SK-N-SH (cell line): ENCODE results near the gene GPR161. TPM values are rescaled to one million over a fixed set of nuclear protein-coding genes. Genes with fewer than 3 reads are reported as not detected.

ENCODE experiments used
- CTCF ChIA-PET: fragments of 300-600, 350-600 bp; formaldehyde crosslinking; extraction: SDS; loops from one replicate; lab custom pipeline; 2021; lab: Yijun Ruan, JAX
- POLR2A ChIA-PET: fragments of 350-600 bp; sonication (Branson Sonifier 250); formaldehyde crosslinking; extraction: SDS; loops from one replicate; lab custom pipeline; 2020; ENCODE audit warnings: antibody characterized with exemption, inconsistent platforms; lab: Yijun Ruan, JAX
- DNase-seq: peaks from one replicate; pipeline ENCODE4 v3.0.0; 2012
- H2AFZ ChIP-seq: fragments of 200-600 bp; sonication (generic); 2 replicates; pipeline ENCODE4 v1.8.1; 2016; ENCODE audit warnings: antibody characterized with exemption, mild to moderate bottlenecking, low read depth
- H3F3A ChIP-seq: fragments of 200-600 bp; sonication (generic); replicated peaks from 2 replicates; pipeline ENCODE3; 2016; ENCODE audit warnings: antibody characterized with exemption, mild to moderate bottlenecking; ENCODE audit not compliant: insufficient read depth
- H3K27ac ChIP-seq, 2 experiments: fragments of 200-500 bp in 1 of 2; fragments of 200-600 bp in 1 of 2; sonication (Bioruptor generic) in 1 of 2; sonication (generic), shearing (Covaris generic) in 1 of 2; 2 replicates each; pipeline versions ENCODE4 v1.5.1 to v1.6.1; 2014 to 2016; ENCODE audit warnings: low read depth in 2 of 2, inconsistent platforms in 1 of 2, low read length in 1 of 2, mild to moderate bottlenecking in 1 of 2, mixed read lengths in 1 of 2
- H3K27me3 ChIP-seq: fragments of 200-600 bp; sonication (generic), shearing (Covaris generic); 2 replicates; pipeline ENCODE4 v1.6.1; 2016; ENCODE audit warnings: mixed run types; ENCODE audit not compliant: insufficient read depth
- H3K36me3 ChIP-seq, 2 experiments: fragments of 200-500 bp in 1 of 2; fragments of 200-600 bp in 1 of 2; sonication (Bioruptor generic) in 1 of 2; sonication (generic) in 1 of 2; replicated peaks in 1 of 2; 2 replicates each; pipeline versions ENCODE3 to v1.5.1; 2014 to 2016; ENCODE audit warnings: low read length in 1 of 2, mild to moderate bottlenecking in 1 of 2; ENCODE audit not compliant: insufficient read depth in 2 of 2, control insufficient read depth in 1 of 2
- H3K4me1 ChIP-seq, 2 experiments: fragments of 200-500 bp in 1 of 2; fragments of 200-600 bp in 1 of 2; sonication (Bioruptor generic) in 1 of 2; sonication (generic), shearing (Covaris generic) in 1 of 2; 2 replicates each; pipeline versions ENCODE4 v1.5.1 to v1.6.1; 2014 to 2016; ENCODE audit warnings: low read depth in 1 of 2, low read length in 1 of 2, mixed run types in 1 of 2; ENCODE audit not compliant: insufficient read depth in 2 of 2, control insufficient read depth in 1 of 2
- H3K4me2 ChIP-seq: fragments of 200-600 bp; sonication (generic), shearing (Covaris generic); 2 replicates; pipeline ENCODE4 v1.6.1; 2017; ENCODE audit warnings: mixed run types
- H3K4me3 ChIP-seq, 2 experiments: fragments of 200-500 bp in 1 of 2; fragments of 200-600 bp in 1 of 2; sonication (Bioruptor generic) in 1 of 2; sonication (generic), shearing (Covaris generic) in 1 of 2; 2 replicates each; pipeline versions ENCODE4 v1.5.1 to v1.8.1; 2014 to 2016; ENCODE audit warnings: low read depth in 2 of 2, inconsistent platforms in 1 of 2, low read length in 1 of 2, mild to moderate bottlenecking in 1 of 2, mixed read lengths in 1 of 2, moderate library complexity in 1 of 2
- H3K79me2 ChIP-seq: fragments of 200-600 bp; sonication (generic); 2 replicates; pipeline ENCODE4 v1.8.1; 2017; ENCODE audit warnings: mild to moderate bottlenecking; ENCODE audit not compliant: insufficient read depth
- H3K9ac ChIP-seq: fragments of 200-600 bp; sonication (generic); 2 replicates; pipeline ENCODE4 v1.6.1; 2017; ENCODE audit warnings: mixed run types
- H3K9me2 ChIP-seq: fragments of 200-600 bp; sonication (generic); 2 replicates; pipeline ENCODE4 v1.6.1; 2017; ENCODE audit warnings: mixed run types
- H3K9me3 ChIP-seq: fragments of 200-600 bp; sonication (generic); 2 replicates; pipeline ENCODE4 v1.6.1; 2017; ENCODE audit warnings: mixed run types, mild to moderate bottlenecking, moderate library complexity
- H4K20me1 ChIP-seq: fragments of 200-600 bp; sonication (generic); 2 replicates; pipeline ENCODE4 v1.6.1; 2017; ENCODE audit warnings: mild to moderate bottlenecking, mixed run types; ENCODE audit not compliant: insufficient read depth
- FOSL2 ChIP-seq: IDR thresholded peaks from 2 replicates; pipeline ENCODE4 v1.4.0; 2012; ENCODE audit warnings: low read depth, mild to moderate bottlenecking, moderate library complexity, borderline replicate concordance
- FOXJ3 ChIP-seq: sonication (generic); formaldehyde crosslinking; IDR thresholded peaks from 2 replicates; pipeline ENCODE4 v1.5.1; 2020; ENCODE audit warnings: mild to moderate bottlenecking, missing genetic modification reagents
- GABPA ChIP-seq: IDR thresholded peaks from 2 replicates; pipeline ENCODE4 v1.4.0; 2012; ENCODE audit warnings: low read depth, mild to moderate bottlenecking
- GATA2 ChIP-seq: sonication (generic); formaldehyde crosslinking; IDR thresholded peaks from 2 replicates; pipeline ENCODE4 v1.5.0; 2020; ENCODE audit warnings: mild to moderate bottlenecking, missing genetic modification reagents
- JUND ChIP-seq: IDR thresholded peaks from 2 replicates; pipeline ENCODE4 v1.4.0; 2012
- MXI1 ChIP-seq: IDR thresholded peaks from 2 replicates; pipeline ENCODE4 v1.6.1; 2012; ENCODE audit warnings: mild to moderate bottlenecking, low read depth, low read length, improper control_type of control experiment
- NRF1 ChIP-seq: IDR thresholded peaks from 2 replicates; pipeline ENCODE4 v1.6.1; 2012; ENCODE audit warnings: low read depth, mild to moderate bottlenecking, low read length
- RCOR1 ChIP-seq: fragments of 150-350 bp; IDR thresholded peaks from 2 replicates; pipeline ENCODE4 v1.6.1; 2017; ENCODE audit warnings: antibody characterized with exemption, low read length
- RFX5 ChIP-seq: IDR thresholded peaks from 2 replicates; pipeline ENCODE4 v1.6.1; 2012; ENCODE audit warnings: mild to moderate bottlenecking, improper control_type of control experiment, low read length
- RXRA ChIP-seq: IDR thresholded peaks from 2 replicates; pipeline ENCODE4 v1.4.0; 2012; ENCODE audit warnings: low read depth, mild to moderate bottlenecking, borderline replicate concordance
- SIN3A ChIP-seq: IDR thresholded peaks from 2 replicates; pipeline ENCODE4 v1.6.1; 2012; ENCODE audit warnings: low read depth, mild to moderate bottlenecking, low read length, moderate library complexity, borderline replicate concordance
- TAF1 ChIP-seq: IDR thresholded peaks from 2 replicates; pipeline ENCODE4 v1.6.1; 2012; ENCODE audit warnings: low read depth, mild to moderate bottlenecking, low read length, moderate library complexity, borderline replicate concordance
- TCF12 ChIP-seq: IDR thresholded peaks from 2 replicates; pipeline ENCODE4 v1.4.0; 2012
- YY1 ChIP-seq: IDR thresholded peaks from 2 replicates; pipeline ENCODE4 v1.4.0; 2012; ENCODE audit warnings: low read depth, mild to moderate bottlenecking
- WGBS: methylation state at CpG from one replicate; pipeline ENCODE4 v1.1.6; 2017; ENCODE audit warnings: low lambda C conversion rate; 5-methylcytosine and 5-hydroxymethylcytosine counted together
- polyA plus RNA-seq, 3 experiments: library from polyadenylated mRNA; depleted of rRNA; stranded (reverse); fragments of >200 nt; gene quantifications; 2 replicates each; pipeline ENCODE4 v1.2.3, GENCODE V29; 2012
- TF ChIP-seq, protein P1 (sequence below): fragments of 200-600 bp; sonication (generic); IDR thresholded peaks from 2 replicates; pipeline ENCODE4 v1.6.1; 2017; ENCODE audit warnings: antibody characterized with exemption, mild to moderate bottlenecking, moderate library complexity
- TF ChIP-seq, protein P2 (sequence below): fragments of 150-350 bp; IDR thresholded peaks from 2 replicates; pipeline ENCODE4 v1.6.1; 2016; ENCODE audit warnings: mild to moderate bottlenecking, low read depth, low read length
- TF ChIP-seq, protein P3 (sequence below): IDR thresholded peaks from 2 replicates; pipeline ENCODE4; 2012
- TF ChIP-seq, protein P4 (sequence below): IDR thresholded peaks from 2 replicates; pipeline ENCODE4 v1.4.0; 2012; ENCODE audit warnings: low read depth
- TF ChIP-seq, protein P5 (sequence below): IDR thresholded peaks from 2 replicates; pipeline ENCODE4 v1.6.1; 2012; ENCODE audit warnings: mild to moderate bottlenecking, low read depth, low read length, moderate library complexity

GPR161 gene
- polyA plus RNA-seq, 1 of the 3 experiments (the other 2 are of a cell fraction): 20.1 TPM

DNA sequence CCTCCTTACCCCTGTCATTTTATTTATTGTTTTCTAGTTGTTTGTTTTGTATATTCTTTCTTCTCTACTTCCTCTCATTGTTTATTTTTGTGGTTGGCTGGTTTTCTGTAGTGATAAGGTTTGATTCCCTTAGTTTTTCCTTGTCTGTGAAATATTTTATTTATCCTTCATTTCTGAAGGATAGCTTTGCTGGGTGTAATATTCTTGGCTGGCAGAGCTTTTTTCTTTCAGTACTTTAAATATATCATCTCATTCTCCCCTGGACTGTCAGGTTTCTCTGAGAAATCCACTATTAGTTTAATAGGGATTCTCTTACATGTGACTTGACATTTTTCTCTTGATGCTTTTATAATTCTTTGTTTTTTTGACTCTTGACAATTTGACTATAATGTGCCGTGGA, 23.2 kb upstream of the GPR161 start:
- Histone ChIP-seq H3K4me1 (peaks cover 0 to 5% of the 10 kb centered on the region in 2 experiments; a peak in 1 of 4 replicates), H3K27me3 (no peaks in the 10 kb centered on the region), H3K9ac (no peak overlapping the region), H3K79me2 (no peaks in the 10 kb centered on the region), H3K4me2 (no peak overlapping the region), H4K20me1 (no peaks in the 10 kb centered on the region), H3K9me3 (no peaks in the 10 kb centered on the region), H3F3A (no peaks in the 10 kb centered on the region), H2AFZ (no peak overlapping the region), H3K27ac (no peak overlapping the region), H3K4me3 (no peak overlapping the region), H3K9me2 (no peaks in the 10 kb centered on the region), H3K36me3 (peaks cover 0 to 3% of the 10 kb centered on the region in 2 experiments)
- 49% methylated on average over 1 of the region's 1 CpG for WGBS
- DNase-seq: no peak
- ChIA-PET POLR2A (no interaction called here), CTCF (interaction anchor here (1.0 to 4.0 kb wide), 2 partner anchors 8 to 14 kb away, joined by 4 to 20 read pairs; no protein-coding TSS in a partner anchor)
- no peak for TF ChIP-seq RFX5
- TF ChIP-seq, protein P1, sequence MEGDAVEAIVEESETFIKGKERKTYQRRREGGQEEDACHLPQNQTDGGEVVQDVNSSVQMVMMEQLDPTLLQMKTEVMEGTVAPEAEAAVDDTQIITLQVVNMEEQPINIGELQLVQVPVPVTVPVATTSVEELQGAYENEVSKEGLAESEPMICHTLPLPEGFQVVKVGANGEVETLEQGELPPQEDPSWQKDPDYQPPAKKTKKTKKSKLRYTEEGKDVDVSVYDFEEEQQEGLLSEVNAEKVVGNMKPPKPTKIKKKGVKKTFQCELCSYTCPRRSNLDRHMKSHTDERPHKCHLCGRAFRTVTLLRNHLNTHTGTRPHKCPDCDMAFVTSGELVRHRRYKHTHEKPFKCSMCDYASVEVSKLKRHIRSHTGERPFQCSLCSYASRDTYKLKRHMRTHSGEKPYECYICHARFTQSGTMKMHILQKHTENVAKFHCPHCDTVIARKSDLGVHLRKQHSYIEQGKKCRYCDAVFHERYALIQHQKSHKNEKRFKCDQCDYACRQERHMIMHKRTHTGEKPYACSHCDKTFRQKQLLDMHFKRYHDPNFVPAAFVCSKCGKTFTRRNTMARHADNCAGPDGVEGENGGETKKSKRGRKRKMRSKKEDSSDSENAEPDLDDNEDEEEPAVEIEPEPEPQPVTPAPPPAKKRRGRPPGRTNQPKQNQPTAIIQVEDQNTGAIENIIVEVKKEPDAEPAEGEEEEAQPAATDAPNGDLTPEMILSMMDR: no peak
- TF ChIP-seq TAF1: no peak
- no peak for TF ChIP-seq TCF12
- TF ChIP-seq, protein P2, sequence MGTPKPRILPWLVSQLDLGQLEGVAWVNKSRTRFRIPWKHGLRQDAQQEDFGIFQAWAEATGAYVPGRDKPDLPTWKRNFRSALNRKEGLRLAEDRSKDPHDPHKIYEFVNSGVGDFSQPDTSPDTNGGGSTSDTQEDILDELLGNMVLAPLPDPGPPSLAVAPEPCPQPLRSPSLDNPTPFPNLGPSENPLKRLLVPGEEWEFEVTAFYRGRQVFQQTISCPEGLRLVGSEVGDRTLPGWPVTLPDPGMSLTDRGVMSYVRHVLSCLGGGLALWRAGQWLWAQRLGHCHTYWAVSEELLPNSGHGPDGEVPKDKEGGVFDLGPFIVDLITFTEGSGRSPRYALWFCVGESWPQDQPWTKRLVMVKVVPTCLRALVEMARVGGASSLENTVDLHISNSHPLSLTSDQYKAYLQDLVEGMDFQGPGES: no peak
- TF ChIP-seq JUND: no peak
- no peak for TF ChIP-seq FOSL2
- TF ChIP-seq FOXJ3 (CRISPR knock-in tag): no peak
- no peak for TF ChIP-seq RCOR1
- TF ChIP-seq, protein P3, sequence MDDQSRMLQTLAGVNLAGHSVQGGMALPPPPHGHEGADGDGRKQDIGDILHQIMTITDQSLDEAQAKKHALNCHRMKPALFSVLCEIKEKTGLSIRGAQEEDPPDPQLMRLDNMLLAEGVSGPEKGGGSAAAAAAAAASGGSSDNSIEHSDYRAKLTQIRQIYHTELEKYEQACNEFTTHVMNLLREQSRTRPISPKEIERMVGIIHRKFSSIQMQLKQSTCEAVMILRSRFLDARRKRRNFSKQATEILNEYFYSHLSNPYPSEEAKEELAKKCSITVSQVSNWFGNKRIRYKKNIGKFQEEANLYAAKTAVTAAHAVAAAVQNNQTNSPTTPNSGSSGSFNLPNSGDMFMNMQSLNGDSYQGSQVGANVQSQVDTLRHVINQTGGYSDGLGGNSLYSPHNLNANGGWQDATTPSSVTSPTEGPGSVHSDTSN: no peak
- TF ChIP-seq MXI1: no peak
- TF ChIP-seq SIN3A: no peak
- no peak for TF ChIP-seq YY1
- no peak for TF ChIP-seq GATA2 (CRISPR knock-in tag)
- TF ChIP-seq GABPA: no peak
- TF ChIP-seq NRF1: no peak
- TF ChIP-seq RXRA: no peak
- TF ChIP-seq, protein P4, sequence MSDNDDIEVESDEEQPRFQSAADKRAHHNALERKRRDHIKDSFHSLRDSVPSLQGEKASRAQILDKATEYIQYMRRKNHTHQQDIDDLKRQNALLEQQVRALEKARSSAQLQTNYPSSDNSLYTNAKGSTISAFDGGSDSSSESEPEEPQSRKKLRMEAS: no peak
- TF ChIP-seq, protein P5, sequence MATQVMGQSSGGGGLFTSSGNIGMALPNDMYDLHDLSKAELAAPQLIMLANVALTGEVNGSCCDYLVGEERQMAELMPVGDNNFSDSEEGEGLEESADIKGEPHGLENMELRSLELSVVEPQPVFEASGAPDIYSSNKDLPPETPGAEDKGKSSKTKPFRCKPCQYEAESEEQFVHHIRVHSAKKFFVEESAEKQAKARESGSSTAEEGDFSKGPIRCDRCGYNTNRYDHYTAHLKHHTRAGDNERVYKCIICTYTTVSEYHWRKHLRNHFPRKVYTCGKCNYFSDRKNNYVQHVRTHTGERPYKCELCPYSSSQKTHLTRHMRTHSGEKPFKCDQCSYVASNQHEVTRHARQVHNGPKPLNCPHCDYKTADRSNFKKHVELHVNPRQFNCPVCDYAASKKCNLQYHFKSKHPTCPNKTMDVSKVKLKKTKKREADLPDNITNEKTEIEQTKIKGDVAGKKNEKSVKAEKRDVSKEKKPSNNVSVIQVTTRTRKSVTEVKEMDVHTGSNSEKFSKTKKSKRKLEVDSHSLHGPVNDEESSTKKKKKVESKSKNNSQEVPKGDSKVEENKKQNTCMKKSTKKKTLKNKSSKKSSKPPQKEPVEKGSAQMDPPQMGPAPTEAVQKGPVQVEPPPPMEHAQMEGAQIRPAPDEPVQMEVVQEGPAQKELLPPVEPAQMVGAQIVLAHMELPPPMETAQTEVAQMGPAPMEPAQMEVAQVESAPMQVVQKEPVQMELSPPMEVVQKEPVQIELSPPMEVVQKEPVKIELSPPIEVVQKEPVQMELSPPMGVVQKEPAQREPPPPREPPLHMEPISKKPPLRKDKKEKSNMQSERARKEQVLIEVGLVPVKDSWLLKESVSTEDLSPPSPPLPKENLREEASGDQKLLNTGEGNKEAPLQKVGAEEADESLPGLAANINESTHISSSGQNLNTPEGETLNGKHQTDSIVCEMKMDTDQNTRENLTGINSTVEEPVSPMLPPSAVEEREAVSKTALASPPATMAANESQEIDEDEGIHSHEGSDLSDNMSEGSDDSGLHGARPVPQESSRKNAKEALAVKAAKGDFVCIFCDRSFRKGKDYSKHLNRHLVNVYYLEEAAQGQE: no peak
